Ovary (tissue), 3 donors: ENCODE results near the gene GPR180.

Source experiments
- CTCF ChIP-seq, 3 donors: fragments of 450-650 bp in 2 of 3; fragments of 200-600 bp in 1 of 3; IDR thresholded peaks; one replicate each; pipeline versions ENCODE4 v1.5.1 to v1.8.0; 2016 to 2022; ENCODE audit warnings: antibody characterized with exemption in 3 of 3, mild to moderate bottlenecking in 1 of 3
- EP300 ChIP-seq: sonication (generic); formaldehyde crosslinking; IDR thresholded peaks from one replicate; pipeline ENCODE4 v1.6.1; 2017; ENCODE audit warnings: antibody characterized with exemption
- POLR2A ChIP-seq: fragments of 450-650 bp; IDR thresholded peaks from one replicate; pipeline ENCODE4 v1.6.1; 2017; ENCODE audit warnings: antibody characterized with exemption, mild to moderate bottlenecking, moderate library complexity
- donor health status: DM: no; HTN: no; CAD: no.

- TF ChIP-seq CTCF (IDR thresholded peaks at IDR 0.05) (peak in 2 of 3 donors; percentile 32 to 67), POLR2A (no peak), EP300 (no peak)
Observed at GRCh38 chr13:94617389-94618000, 15.8 kb downstream of the GPR180 start.
